ENCODE measurements around the gene KRT79.

GRCh38 chr12:52821071-52821730 is 12.9 kb downstream of the KRT79 start:
- TF ChIP-seq, protein P1, sequence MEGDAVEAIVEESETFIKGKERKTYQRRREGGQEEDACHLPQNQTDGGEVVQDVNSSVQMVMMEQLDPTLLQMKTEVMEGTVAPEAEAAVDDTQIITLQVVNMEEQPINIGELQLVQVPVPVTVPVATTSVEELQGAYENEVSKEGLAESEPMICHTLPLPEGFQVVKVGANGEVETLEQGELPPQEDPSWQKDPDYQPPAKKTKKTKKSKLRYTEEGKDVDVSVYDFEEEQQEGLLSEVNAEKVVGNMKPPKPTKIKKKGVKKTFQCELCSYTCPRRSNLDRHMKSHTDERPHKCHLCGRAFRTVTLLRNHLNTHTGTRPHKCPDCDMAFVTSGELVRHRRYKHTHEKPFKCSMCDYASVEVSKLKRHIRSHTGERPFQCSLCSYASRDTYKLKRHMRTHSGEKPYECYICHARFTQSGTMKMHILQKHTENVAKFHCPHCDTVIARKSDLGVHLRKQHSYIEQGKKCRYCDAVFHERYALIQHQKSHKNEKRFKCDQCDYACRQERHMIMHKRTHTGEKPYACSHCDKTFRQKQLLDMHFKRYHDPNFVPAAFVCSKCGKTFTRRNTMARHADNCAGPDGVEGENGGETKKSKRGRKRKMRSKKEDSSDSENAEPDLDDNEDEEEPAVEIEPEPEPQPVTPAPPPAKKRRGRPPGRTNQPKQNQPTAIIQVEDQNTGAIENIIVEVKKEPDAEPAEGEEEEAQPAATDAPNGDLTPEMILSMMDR (IDR thresholded peaks at IDR 0.05; ENCODE audit: poor library complexity), result no peak
- TF ChIP-seq EZH2 (IDR thresholded peaks at IDR 0.05; ENCODE audit: borderline replicate concordance) (no peak), EZH2phosphoT487 (IDR thresholded peaks at IDR 0.05; ENCODE audit: low read depth, severe bottlenecking, unreplicated experiment) (no peak)
